Measurements from ENCODE around the gene BIN2.

DNA sequence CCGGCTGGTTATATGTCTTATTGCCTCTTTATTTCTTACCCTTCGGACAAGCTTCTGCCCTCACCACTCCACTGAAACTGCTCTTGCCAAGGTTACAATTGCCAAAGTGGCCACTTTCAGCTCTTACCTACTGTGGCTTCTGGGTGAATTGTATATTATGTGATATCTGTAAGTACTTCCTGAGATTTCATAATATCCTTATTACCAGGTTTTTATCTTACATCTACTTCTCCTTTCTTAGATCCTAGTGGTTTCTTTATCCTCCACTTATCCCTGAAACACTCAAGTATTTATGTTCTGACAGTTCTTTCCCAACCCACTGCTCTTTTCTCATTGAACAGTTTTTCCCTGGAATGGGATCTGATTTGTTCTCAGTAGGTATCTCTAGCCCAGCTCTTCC, 12.0 kb upstream of the BIN2 start:
- TF ChIP-seq GATA2 (IDR thresholded peaks at IDR 0.05; ENCODE audit: low read depth, low read length) (no peak), GATA3 (IDR thresholded peaks at IDR 0.05; ENCODE audit: low read depth, low read length) (no peak)
